HCT116 (cell line): ENCODE data around the gene PPP2R5A.

Experiments
- MAX ChIP-seq: IDR thresholded peaks from 2 replicates; pipeline ENCODE4 v1.6.1; 2012
- POLR2A ChIP-seq: IDR thresholded peaks from 2 replicates; pipeline ENCODE4 v1.7.0; 2011; ENCODE audit warnings: borderline replicate concordance; ENCODE audit not compliant: insufficient read depth, insufficient read length; ENCODE audit errors: extremely low read depth
- POLR2AphosphoS5 ChIP-seq: IDR thresholded peaks from 2 replicates; pipeline ENCODE4 v1.6.1; 2011; ENCODE audit warnings: mild to moderate bottlenecking, low read depth, low read length, moderate library complexity
- REST ChIP-seq: IDR thresholded peaks from 2 replicates; pipeline ENCODE4 v1.6.1; 2012; ENCODE audit warnings: low read depth
- YY1 ChIP-seq: IDR thresholded peaks from 2 replicates; pipeline ENCODE4 v1.6.1; 2011; ENCODE audit warnings: low read length, low read depth, moderate library complexity, mild to moderate bottlenecking; ENCODE audit not compliant: insufficient replicate concordance; ENCODE audit errors: extremely low read depth
- TF ChIP-seq, protein P1 (sequence below), 3 experiments: fragments of 200-600 bp in 1 of 3; sonication (generic) in 1 of 3; IDR thresholded peaks in 2 of 3; conservative IDR thresholded peaks in 1 of 3; 2 replicates each; pipeline ENCODE4 v1.5.1; 2012 to 2017; ENCODE audit warnings: low read depth in 2 of 3, low read length in 2 of 3, antibody characterized with exemption in 1 of 3, borderline replicate concordance in 1 of 3, control low read depth in 1 of 3, mild to moderate bottlenecking in 1 of 3, mixed read lengths in 1 of 3, mixed run types in 1 of 3, moderate library complexity in 1 of 3; ENCODE audit not compliant: insufficient read depth in 1 of 3
- TF ChIP-seq, protein P2 (sequence below): IDR thresholded peaks from 2 replicates; pipeline ENCODE4 v1.6.1; 2012

DNA sequence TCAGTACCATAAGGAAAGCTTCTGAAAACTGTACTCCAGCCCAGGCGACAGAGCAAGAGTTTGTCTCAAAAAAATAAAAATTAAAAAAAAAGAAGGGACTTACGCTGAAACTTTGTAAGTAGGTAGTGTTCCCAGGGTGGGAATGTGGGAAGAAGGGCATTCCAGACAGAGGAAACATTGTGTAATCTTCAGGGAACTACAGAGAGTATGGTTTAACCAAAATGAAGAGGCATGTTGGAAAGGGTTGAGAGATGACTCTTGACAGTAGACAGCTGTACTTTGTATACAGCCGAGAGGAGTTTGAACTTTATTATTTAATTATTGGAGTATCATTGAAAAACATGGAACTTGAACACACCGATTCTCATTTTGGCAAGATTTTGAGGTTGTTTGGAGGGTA is 43.0 kb downstream of the PPP2R5A start:
- TF ChIP-seq REST (no peak), MAX (no peak), YY1 (no peak), POLR2A (no peak), POLR2AphosphoS5 (no peak)
- TF ChIP-seq, protein P1, sequence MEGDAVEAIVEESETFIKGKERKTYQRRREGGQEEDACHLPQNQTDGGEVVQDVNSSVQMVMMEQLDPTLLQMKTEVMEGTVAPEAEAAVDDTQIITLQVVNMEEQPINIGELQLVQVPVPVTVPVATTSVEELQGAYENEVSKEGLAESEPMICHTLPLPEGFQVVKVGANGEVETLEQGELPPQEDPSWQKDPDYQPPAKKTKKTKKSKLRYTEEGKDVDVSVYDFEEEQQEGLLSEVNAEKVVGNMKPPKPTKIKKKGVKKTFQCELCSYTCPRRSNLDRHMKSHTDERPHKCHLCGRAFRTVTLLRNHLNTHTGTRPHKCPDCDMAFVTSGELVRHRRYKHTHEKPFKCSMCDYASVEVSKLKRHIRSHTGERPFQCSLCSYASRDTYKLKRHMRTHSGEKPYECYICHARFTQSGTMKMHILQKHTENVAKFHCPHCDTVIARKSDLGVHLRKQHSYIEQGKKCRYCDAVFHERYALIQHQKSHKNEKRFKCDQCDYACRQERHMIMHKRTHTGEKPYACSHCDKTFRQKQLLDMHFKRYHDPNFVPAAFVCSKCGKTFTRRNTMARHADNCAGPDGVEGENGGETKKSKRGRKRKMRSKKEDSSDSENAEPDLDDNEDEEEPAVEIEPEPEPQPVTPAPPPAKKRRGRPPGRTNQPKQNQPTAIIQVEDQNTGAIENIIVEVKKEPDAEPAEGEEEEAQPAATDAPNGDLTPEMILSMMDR (IDR thresholded peaks at IDR 0.05 in 2 of 3, conservative IDR thresholded peaks at IDR 0.05 in 1 of 3; ENCODE audit: borderline replicate concordance in 1 of 3, insufficient read depth in 1 of 3, low read depth in 2 of 3, low read length in 2 of 3) = no peak
- TF ChIP-seq, protein P2, sequence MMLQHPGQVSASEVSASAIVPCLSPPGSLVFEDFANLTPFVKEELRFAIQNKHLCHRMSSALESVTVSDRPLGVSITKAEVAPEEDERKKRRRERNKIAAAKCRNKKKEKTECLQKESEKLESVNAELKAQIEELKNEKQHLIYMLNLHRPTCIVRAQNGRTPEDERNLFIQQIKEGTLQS = no peak
